ENCODE results near the gene PPP3R1.

The PPP3R1 gene

DNA sequence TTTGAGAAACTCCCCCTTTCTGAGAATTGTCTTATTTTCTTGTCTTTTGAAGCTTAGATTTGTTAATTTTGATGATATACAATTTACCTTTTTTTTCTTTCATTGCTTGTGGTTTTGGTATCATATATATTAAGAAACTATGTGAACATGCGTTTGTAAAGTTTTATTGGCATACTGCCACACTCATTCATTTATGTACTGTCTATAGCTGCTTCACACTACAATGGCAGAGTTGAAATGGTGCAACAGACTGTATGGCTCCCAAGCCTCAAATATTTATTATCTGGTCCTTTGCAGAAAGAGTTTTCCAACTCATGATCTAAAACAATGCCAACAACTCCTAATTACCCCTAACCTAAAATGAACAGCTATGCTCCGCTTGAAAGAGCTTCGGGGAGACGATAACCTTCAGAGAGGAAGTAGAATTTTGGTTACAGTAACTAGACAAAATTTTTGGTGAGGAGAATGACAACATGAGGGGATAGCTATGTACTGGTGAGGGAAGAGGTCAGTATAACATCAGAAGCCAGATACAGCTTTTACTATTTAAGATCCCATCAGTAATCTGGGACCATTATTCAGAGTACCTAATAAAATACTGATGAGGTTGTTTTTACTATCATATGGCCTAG, 16.1 kb downstream of the PPP3R1 start:
- DNase-seq (ENCODE audit: extremely low read depth in 1 of 2, low read depth in 1 of 2): no peak

GRCh38 chr2:68235090-68235489, 17.2 kb downstream of the PPP3R1 start:
- DNase-seq (ENCODE audit: extremely low read depth in 1 of 2, low read depth in 1 of 2): no peak

DNA sequence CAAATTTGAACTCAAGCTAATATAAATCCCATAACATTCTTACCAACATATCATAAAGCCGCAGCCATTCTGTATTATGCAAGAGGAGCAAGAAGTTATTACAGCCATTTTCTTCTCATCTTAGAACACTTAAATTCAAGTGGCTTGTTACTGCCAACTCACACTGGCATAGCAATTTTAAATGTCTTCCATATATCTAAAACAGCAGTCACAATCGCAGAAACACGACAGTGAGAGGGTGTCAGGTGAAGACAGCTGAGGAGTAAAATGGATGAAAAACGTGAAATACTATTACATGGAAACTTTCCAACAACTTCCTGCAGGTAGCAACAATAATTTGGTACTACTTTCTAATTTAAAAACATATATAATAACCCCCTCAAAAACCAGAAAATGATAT, 17.9 kb downstream of the PPP3R1 start:
- DNase-seq (ENCODE audit: extremely low read depth in 1 of 2, low read depth in 1 of 2): no peak

DNA sequence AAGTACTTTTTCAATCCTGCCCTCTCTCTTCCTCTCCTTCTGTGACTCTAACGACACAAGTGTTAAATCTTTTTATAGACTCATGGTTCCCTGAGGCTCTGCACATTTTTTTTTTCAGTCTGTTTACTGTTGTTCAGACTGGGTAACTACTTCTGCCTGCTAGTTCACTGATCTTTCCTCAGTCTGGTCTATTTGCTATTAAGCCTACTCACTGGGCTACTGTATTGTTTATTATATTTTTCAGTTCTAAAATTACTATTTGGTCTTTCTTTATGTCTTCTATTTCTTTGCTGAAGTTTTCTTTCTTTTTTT, 21.3 kb downstream of the PPP3R1 start:
- no peak for DNase-seq (ENCODE audit: extremely low read depth in 1 of 2, low read depth in 1 of 2)

DNA sequence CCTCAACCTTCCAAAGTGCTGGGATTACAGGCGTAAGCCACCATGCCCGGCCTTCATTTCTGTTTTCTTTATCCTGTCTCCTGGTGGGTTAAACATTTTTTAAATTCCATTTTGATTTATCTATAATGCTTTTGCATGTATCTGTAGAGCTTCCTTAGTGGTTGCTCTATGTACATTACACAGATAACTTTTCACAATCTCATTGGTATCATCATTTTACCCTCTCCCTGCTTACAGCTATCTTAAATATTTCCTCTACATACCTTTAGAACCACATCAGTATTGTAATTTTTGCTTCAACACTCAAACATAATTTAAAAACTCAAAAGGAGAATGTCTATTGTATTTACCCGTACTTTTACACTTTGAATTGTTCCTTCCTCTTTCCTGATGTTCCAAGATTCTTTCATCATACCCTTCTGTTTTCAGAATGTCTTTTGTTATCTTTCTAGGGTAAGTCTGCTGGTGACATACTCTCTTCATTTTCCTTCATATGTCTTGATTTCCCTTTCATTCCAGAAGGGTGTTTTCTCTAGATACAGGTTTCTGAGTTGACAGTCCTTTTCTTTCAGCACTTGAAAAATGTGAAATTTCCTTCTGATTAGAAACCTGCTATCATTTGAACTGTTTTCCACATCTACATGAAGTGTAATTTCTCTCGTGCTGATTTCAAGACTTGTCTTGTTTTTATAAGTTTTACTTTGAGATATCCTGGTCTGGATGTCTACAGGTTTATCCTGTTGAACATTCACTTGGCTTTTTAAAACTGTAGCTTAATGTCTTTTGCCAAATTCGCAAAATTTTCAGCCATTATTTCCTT, 21.9 kb downstream of the PPP3R1 start:
- no peak for DNase-seq (ENCODE audit: extremely low read depth in 1 of 2, low read depth in 1 of 2)

- no peak for DNase-seq (ENCODE audit: extremely low read depth in 1 of 2, low read depth in 1 of 2)
Measured at GRCh38 chr2:68226794-68227193, 25.5 kb downstream of the PPP3R1 start.

- DNase-seq (ENCODE audit: extremely low read depth in 1 of 2, low read depth in 1 of 2): no peak
Measured at GRCh38 chr2:68225119-68225632, 27.2 kb downstream of the PPP3R1 start.

DNA sequence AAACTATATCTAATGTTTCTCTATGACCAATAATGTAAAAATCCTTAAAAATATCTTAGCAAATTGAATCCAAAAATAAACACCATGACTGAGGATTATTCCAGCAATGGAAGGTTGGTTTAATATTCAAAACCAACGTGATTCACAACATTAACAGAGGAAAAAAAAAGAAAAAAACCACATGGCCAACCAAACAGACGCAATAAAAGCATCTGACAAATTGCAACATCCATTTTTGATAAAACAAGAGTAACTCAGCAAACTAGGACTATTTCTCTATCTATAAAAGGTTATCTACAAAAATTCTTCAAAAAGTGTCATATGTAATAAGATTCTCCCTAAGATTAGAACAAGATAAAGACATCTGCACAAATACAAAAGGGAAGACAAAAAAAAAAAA, 28.9 kb downstream of the PPP3R1 start:
- no peak for DNase-seq (ENCODE audit: extremely low read depth in 1 of 2, low read depth in 1 of 2)

- no peak for DNase-seq (ENCODE audit: extremely low read depth in 1 of 2, low read depth in 1 of 2)
Measured at GRCh38 chr2:68222287-68222686, 30.0 kb downstream of the PPP3R1 start.

DNA sequence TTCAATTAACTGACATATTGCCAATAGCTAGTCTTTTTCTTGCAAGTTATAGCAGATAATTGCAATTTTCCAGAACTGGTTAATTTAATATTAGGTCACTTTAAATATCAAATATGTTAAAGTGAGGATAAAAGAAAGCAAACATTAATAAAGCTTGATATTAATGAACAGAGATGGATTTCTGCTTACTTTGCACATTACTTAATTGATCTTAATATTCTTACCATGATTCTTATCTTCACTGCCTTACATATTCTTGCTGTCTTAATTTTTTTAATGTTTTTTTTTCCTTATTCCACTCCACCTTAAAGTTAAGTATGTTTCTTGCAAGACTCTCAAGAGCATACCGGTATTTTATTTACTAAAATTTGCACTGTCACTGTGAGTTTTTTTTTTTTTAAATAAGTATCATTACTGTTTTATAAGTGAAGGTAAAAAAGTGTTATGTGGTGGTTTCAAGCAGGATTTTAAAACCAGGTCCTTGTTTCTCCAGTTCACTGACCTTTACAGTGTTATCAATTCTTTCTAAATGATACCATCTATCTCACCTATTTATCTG, 33.9 kb downstream of the PPP3R1 start:
- no peak for DNase-seq (ENCODE audit: extremely low read depth in 1 of 2, low read depth in 1 of 2)

- DNase-seq (ENCODE audit: extremely low read depth in 1 of 2, low read depth in 1 of 2): no peak
Measured at GRCh38 chr2:68217729-68218128, 34.6 kb downstream of the PPP3R1 start.

DNA sequence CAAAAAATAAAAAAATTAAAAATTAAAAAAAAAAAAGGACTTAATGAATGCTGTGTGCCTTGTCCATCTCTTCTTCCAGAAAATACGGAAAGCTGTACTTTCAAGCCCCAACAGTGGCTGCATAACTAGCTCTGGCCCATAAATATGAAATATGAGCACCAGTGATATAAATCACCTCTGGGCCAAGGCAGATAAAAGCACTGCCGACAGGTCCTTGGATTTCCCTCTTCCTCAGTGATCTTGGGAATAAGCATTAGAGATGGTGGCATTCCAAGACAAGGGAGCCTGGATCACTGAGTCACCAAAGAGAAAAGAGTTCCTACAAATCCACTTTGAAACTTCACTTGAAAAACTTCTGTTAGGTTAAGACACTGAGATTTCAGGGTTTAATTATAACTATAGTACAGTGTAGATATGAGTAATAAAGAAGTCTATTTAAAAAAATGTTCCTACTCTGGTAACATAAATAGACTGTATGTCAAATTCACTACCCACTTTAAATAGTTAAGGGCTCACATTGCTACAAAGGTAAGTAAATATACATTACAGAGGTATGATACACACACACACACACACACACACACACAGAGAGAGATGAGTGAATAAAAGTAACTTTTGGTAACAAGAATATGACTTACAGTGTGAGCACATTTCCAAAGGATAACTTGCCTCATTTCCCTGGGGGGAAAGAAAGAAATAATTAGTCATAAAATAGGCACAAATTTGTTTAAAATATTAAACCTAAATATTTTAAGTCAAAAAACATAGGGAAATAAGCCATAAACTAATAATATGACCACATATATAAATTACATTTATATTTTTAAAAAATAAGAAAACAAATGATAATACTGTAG, 35.6 kb downstream of the PPP3R1 start:
- no peak for DNase-seq (ENCODE audit: extremely low read depth in 1 of 2, low read depth in 1 of 2)

DNA sequence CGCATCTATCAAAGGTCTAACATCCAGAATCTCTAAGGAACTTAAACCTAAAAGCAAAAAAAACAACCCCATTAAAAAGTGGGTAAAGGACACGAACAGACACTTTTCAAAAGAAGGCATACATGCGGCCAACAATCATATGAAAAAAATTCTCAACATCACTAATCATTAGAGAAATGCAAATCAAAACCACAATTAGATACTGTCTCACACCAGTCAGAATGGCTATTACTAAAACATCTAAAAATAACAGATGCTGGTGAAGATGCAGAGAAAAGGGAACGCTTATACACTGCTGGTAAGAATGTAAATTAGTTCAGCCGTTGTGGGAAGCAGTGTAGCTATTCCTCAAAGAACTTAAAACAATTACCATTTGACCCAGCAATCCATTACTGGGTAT, 38.0 kb downstream of the PPP3R1 start:
- no peak for DNase-seq (ENCODE audit: extremely low read depth in 1 of 2, low read depth in 1 of 2)

DNA sequence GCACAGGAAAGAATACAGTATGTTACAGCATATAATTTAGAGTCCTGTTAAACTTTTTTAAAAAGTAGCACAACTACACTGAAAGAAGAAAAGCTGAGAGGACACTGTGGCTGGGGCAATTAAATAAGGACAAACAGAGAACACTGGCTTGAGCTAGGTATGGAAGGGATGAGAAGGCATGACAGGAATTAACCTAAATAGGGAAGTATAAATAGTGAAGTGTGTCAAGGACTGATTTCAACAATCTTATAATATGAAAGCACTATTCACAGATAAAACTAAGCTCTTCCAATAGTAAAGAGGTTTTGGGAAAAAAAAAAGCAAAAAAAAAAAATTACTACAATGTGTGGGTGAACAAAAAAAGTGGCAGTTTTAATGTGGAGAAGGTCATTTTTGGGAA, 45.5 kb downstream of the PPP3R1 start:
- DNase-seq (ENCODE audit: extremely low read depth in 1 of 2, low read depth in 1 of 2): no peak

- no peak for DNase-seq (ENCODE audit: extremely low read depth in 1 of 2, low read depth in 1 of 2)
Measured at GRCh38 chr2:68203587-68203986, 48.7 kb downstream of the PPP3R1 start.

GRCh38 chr2:68200157-68200787, 52.1 kb downstream of the PPP3R1 start:
- no peak for DNase-seq (ENCODE audit: extremely low read depth in 1 of 2, low read depth in 1 of 2)

DNA sequence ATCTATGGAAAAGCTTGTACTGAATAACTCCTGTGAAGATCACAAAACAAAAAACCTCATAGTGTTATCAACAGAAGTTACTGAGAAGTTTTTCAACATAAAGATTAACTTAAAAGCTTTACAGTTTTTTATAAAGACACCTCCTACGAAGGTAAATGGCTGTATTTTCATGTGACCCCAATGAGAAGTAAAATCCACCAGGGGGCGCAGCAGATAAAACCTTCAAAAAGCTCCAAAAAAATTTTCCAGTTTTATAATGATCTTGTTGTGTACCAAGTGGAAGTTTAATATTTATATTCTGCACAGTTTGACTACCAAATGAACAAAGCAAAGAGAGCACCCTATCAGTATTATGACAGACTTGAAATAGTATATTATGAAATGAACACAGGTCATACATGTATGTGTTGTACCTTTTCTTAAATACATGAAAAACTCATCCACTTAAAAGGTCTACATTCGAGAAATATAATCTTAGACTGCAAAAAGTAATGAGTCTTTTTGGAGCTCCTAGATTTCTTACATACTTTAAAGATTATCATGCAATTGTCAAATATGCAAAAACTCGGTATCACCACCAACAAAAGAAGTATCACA, 56.1 kb downstream of the PPP3R1 start:
- DNase-seq (ENCODE audit: extremely low read depth in 1 of 2, low read depth in 1 of 2): no peak

GRCh38 chr2:68195096-68195495, 57.2 kb downstream of the PPP3R1 start:
- DNase-seq (ENCODE audit: extremely low read depth in 1 of 2, low read depth in 1 of 2): no peak

DNA sequence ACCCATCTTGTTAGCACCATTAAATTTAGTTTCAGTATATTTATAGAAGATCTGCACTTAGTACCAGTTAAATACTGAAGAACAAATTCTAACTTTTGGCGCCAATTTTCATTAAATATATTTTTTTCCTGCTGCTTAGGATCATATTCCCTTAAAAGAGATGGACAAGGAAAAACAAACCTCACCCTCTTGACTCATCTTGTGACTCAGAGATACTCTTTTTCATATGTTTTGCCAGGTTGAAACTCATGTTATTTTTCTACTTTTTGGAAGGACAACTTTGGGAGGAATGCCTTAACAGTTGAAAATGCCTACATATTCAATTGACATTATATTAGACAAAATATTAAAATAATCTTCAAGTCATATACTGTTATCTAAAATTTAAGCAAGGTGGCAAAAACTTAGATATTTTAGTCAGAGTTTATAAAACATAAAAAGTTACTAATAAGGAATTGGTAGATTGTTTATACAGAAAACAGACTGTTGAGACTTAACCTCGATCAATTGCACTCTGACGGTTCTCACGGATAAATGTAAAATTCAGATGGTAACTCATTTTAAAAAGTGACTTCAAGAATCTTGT, 58.5 kb downstream of the PPP3R1 start:
- no peak for DNase-seq (ENCODE audit: extremely low read depth in 1 of 2, low read depth in 1 of 2)

GRCh38 chr2:68193144-68193543, 59.2 kb downstream of the PPP3R1 start:
- DNase-seq (ENCODE audit: extremely low read depth in 1 of 2, low read depth in 1 of 2): no peak

Measured in stimulated activated CD8-positive, alpha-beta memory T cell treated with anti-CD3 and anti-CD28 coated beads, Interleukin-7, amount 100 ng/mL, for 48 hours (primary cell).